BJ (cell line): ENCODE measurements around the gene CSE1L. TPM values are rescaled to one million over a fixed set of nuclear protein-coding genes. Genes with fewer than 3 reads are reported as not detected.
"Not testable (repeated sequence)": the region's sequence is repeated elsewhere in the genome, so short reads cannot be mapped to it uniquely, and the experiment has no call there.

Experiments
- CTCF ChIA-PET: fragments of 350-600 bp; formaldehyde crosslinking; extraction: SDS; loops from one replicate; lab custom pipeline; 2021; ENCODE audit warnings: antibody characterized with exemption, inconsistent platforms; lab: Yijun Ruan, JAX
- POLR2A ChIA-PET: fragments of 300-600 bp; sonication (Branson Sonifier 250); formaldehyde crosslinking; extraction: SDS; loops from one replicate; lab custom pipeline; 2021; ENCODE audit warnings: antibody characterized with exemption; lab: Charles Lee
- DNase-seq: peaks from one replicate; pipeline ENCODE4 v3.0.0-alpha.2; 2011; ENCODE audit warnings: low read depth
- H3K27me3 ChIP-seq: 2 replicates; pipeline ENCODE4 v1.6.0; 2011; ENCODE audit warnings: low read length; ENCODE audit not compliant: control insufficient read depth, insufficient read depth
- H3K36me3 ChIP-seq: 2 replicates; pipeline ENCODE4 v1.5.1; 2011; ENCODE audit warnings: low read length; ENCODE audit not compliant: control insufficient read depth, insufficient read depth
- H3K4me3 ChIP-seq: 2 replicates; pipeline ENCODE4 v1.5.1; 2011; ENCODE audit warnings: low read depth, mild to moderate bottlenecking, control low read depth, low read length
- CTCF ChIP-seq: IDR thresholded peaks from 2 replicates; pipeline ENCODE4 v1.5.1; 2011; ENCODE audit warnings: low read depth, mild to moderate bottlenecking, control low read depth, inconsistent platforms, low read length, moderate library complexity; ENCODE audit not compliant: insufficient read depth
- polyA plus RNA-seq: library from polyadenylated mRNA; depleted of rRNA; stranded (reverse); fragments of >200 nt; gene quantifications from 2 replicates; pipeline ENCODE4 v1.2.3, GENCODE V29; 2011

CSE1L gene
- polyA plus RNA-seq, 1 experiment, result 21.7 TPM

GRCh38 chr20:49096203-49096730 lies 50.2 kb downstream of the CSE1L start:
- Histone ChIP-seq H3K36me3 (peaks cover 4% of the 10 kb centered on the region; the same call in 1 of the 2 replicates), H3K27me3 (no peaks in the 10 kb centered on the region), H3K4me3 (no peak overlapping the region)
- ChIA-PET POLR2A (no interaction called here), CTCF (no interaction called here)
- no peak for TF ChIP-seq CTCF
- no peak for DNase-seq

- POLR2A ChIA-PET, result no interaction called here
- CTCF ChIA-PET, result interaction anchor here (0.6 kb wide), 1 partner anchor 8 kb away, joined by 3 read pairs; no protein-coding TSS in a partner anchor
- H3K36me3 ChIP-seq, result peaks cover 2% of the 10 kb centered on the region; the same call in 1 of the 2 replicates
- TF ChIP-seq CTCF, result no peak
- no peaks in the 10 kb centered on the region for H3K27me3 ChIP-seq
- DNase-seq, result no peak
- H3K4me3 ChIP-seq, result no peak overlapping the region
Observed at GRCh38 chr20:49097159-49097558, 51.0 kb downstream of the CSE1L start.

- no peak for TF ChIP-seq CTCF
- no peak for DNase-seq
- Histone ChIP-seq H3K27me3 (no peaks in the 10 kb centered on the region), H3K36me3 (peaks cover 7% of the 10 kb centered on the region), H3K4me3 (no peak overlapping the region)
- ChIA-PET POLR2A (no interaction called here), CTCF (no interaction called here)
Observed at GRCh38 chr20:49098136-49098535, 52.0 kb downstream of the CSE1L start.

GRCh38 chr20:49099011-49099410 lies 52.9 kb downstream of the CSE1L start:
- H3K27me3 ChIP-seq, result no peaks in the 10 kb centered on the region
- ChIA-PET POLR2A (no interaction called here), CTCF (no interaction called here)
- H3K36me3 ChIP-seq, result peaks cover 8% of the 10 kb centered on the region
- no peak overlapping the region for H3K4me3 ChIP-seq
- DNase-seq, result no peak
- no peak for TF ChIP-seq CTCF

GRCh38 chr20:49100292-49100691 lies 54.2 kb downstream of the CSE1L start:
- DNase-seq, H3K27me3 ChIP-seq, H3K4me3 ChIP-seq, H3K36me3 ChIP-seq, CTCF ChIA-PET, POLR2A ChIA-PET: not testable (repeated sequence)

- Histone ChIP-seq H3K36me3 (peaks cover 7% of the 10 kb centered on the region), H3K4me3 (no peak overlapping the region), H3K27me3 (no peaks in the 10 kb centered on the region)
- DNase-seq, result no peak
- CTCF ChIA-PET, result no interaction called here
- POLR2A ChIA-PET, result no interaction called here
- TF ChIP-seq CTCF, result no peak
Observed at GRCh38 chr20:49100972-49101371, 54.9 kb downstream of the CSE1L start.
